Esophagus muscularis mucosa (tissue), 4 donors: ENCODE data around the gene AKNAD1.
"Not testable (repeated sequence)": the region's sequence is repeated elsewhere in the genome, so short reads cannot be mapped to it uniquely, and the experiment has no call there.

Experiments used
- EP300 ChIP-seq: sonication (generic); formaldehyde crosslinking; IDR thresholded peaks from one replicate; pipeline ENCODE4 v1.6.1; 2017; ENCODE audit warnings: antibody characterized with exemption
- POLR2A ChIP-seq: fragments of 450-650 bp; IDR thresholded peaks from one replicate; pipeline ENCODE4 v1.6.1; 2017; ENCODE audit warnings: antibody characterized with exemption, moderate library complexity, mild to moderate bottlenecking, low read depth
- POLR2AphosphoS5 ChIP-seq, 2 donors: sonication (generic); formaldehyde crosslinking; IDR thresholded peaks; one replicate each; pipeline ENCODE4 v1.6.1; 2017; ENCODE audit warnings: antibody characterized with exemption in 2 of 2
- TF ChIP-seq, protein P1 (sequence below), 3 experiments: fragments of 200-600 bp in 2 of 3; fragments of 450-650 bp in 1 of 3; sonication (generic) in 2 of 3; IDR thresholded peaks; one replicate each; pipeline ENCODE4 v1.5.1; 2017 to 2019; ENCODE audit warnings: antibody characterized with exemption in 3 of 3, mild to moderate bottlenecking in 2 of 3, moderate library complexity in 1 of 3

DNA sequence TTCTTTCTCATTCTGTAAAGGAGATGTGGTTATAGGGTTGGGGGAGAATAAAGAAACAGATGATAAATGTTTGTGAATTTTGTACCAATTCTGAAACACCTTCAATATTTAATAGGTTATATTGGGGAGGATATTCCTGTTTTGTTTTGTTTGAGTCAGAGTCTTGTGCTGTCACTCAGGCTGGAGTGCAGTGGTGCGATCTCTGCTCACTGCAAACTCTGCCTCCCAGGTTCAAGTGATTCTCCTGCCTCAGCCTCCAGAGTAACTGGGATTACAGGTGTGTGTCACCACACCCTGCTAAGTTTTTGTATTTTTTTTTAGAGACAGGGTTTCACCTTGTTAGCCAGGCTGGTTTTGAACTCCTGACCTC, 75.3 kb downstream of the AKNAD1 start:
- TF ChIP-seq POLR2AphosphoS5 (IDR thresholded peaks at IDR 0.05); POLR2A; EP300: not testable (repeated sequence)
- TF ChIP-seq, protein P1, sequence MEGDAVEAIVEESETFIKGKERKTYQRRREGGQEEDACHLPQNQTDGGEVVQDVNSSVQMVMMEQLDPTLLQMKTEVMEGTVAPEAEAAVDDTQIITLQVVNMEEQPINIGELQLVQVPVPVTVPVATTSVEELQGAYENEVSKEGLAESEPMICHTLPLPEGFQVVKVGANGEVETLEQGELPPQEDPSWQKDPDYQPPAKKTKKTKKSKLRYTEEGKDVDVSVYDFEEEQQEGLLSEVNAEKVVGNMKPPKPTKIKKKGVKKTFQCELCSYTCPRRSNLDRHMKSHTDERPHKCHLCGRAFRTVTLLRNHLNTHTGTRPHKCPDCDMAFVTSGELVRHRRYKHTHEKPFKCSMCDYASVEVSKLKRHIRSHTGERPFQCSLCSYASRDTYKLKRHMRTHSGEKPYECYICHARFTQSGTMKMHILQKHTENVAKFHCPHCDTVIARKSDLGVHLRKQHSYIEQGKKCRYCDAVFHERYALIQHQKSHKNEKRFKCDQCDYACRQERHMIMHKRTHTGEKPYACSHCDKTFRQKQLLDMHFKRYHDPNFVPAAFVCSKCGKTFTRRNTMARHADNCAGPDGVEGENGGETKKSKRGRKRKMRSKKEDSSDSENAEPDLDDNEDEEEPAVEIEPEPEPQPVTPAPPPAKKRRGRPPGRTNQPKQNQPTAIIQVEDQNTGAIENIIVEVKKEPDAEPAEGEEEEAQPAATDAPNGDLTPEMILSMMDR (IDR thresholded peaks at IDR 0.05), result not testable (repeated sequence)
